Fibroblast of lung (primary cell): ENCODE measurements around the gene PPIC. TPM values are rescaled to one million over a fixed set of nuclear protein-coding genes. Genes with fewer than 3 reads are reported as not detected.

Source experiments
- polyA plus RNA-seq, 2 donors: library from polyadenylated mRNA; depleted of rRNA in 1 of 2; stranded (reverse) in 1 of 2; unstranded in 1 of 2; fragments of >200 nt; gene quantifications; 2 replicates each; pipeline ENCODE4 v1.2.1, GENCODE V29; 2011 to 2012; ENCODE audit warnings: missing spikeins in 1 of 2
- total RNA-seq: library from RNA; depleted of rRNA; stranded (reverse); fragments of >200 nt; gene quantifications from 2 replicates; pipeline ENCODE4 v1.2.1, GENCODE V29; 2014

Gene PPIC
- total and polyA plus RNA-seq, 2 donors (not counting 1 experiment from before 2014, with no cell fraction given) = 65.7 to 105 TPM

Other genes starting within 250 kb of the PPIC start
- gene SNX24, start 191.1 kb downstream of the PPIC start, total RNA-seq = 20.3 and 22.3 TPM in 2 replicates
- gene SNX24, start 191.1 kb downstream of the PPIC start, polyA plus RNA-seq = 12.9 and 13.4 TPM in 2 replicates
- 13.1 and 21.6 TPM in 2 replicates for gene PRDM6, start 52.5 kb upstream of the PPIC start, total RNA-seq
- gene PRDM6, start 52.5 kb upstream of the PPIC start, polyA plus RNA-seq = 6.3 and 16.3 TPM in 2 replicates